Activated CD4-positive, CD25-positive, alpha-beta regulatory T cell treated with anti-CD3 and anti-CD28 coated beads, Interleukin-2, amount 50 U/mL, for 24 hours (primary cell): ENCODE results near the gene CDC14C.

ENCODE experiments used
- ATAC-seq, 2 donors: fragments of 150-1000 bp; cut with Tn5 transposase; one replicate each; pipeline ENCODE4 v1.10.0; 2021; ENCODE audit warnings: mild to moderate bottlenecking in 1 of 2, moderate library complexity in 1 of 2

CDC14C gene

DNA sequence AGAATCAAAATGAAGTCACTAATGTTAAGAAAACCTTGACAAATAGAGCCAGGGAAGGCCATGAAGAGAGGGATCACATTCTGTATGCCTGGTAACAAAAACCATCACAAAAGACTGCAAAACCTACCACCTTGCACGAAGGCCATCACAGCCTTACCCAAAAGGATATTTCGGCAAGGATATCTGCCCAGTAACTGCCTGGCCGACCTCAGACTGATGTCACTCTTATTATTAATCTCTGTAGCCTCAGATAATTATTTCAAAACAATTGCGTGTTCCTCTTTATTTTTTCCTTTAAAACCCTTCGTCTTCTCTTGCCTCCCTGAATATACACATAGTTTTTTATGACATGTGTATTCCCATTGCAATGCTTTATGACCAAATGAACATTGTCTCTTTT, 52.5 kb downstream of the CDC14C start:
- ATAC-seq, result no peak
